ENCODE results near the gene CARNS1. TPM values are rescaled to one million over a fixed set of nuclear protein-coding genes. Genes with fewer than 3 reads are reported as not detected.

CARNS1 gene
- total and polyA plus RNA-seq, 2 of the 13 experiments (the other 11 are each of a cell fraction or from before 2014, with no cell fraction given): not detected

- intact Hi-C loops (cut with micrococcal nuclease; ENCODE audit: unreplicated experiment): no loop called here
- ChIA-PET POLR2A (interaction anchor here (1.5 to 2.2 kb wide), 2 partner anchors 14 to 62 kb away, joined by 6 to 8 read pairs; no protein-coding TSS in a partner anchor), CTCF (ENCODE audit: low intra/inter-chr PET ratio, low total read pairs) (no interaction called here)
- ATAC-seq (no peak), DNase-seq (ENCODE audit: low spot score) (no peak), FAIRE-seq (no peak)
- Histone ChIP-seq H3K9me3 (ENCODE audit: low read length) (no peaks in the 10 kb centered on the region), H3K27ac (ENCODE audit: extremely low read length, insufficient read depth, low read length) (no peak overlapping the region), H3K4me1 (ENCODE audit: insufficient read depth, low read length) (peaks cover 68% of the 10 kb centered on the region), H2AFZ (ENCODE audit: low read length) (no peak overlapping the region), H3K4me3 (replicated peaks in 1 of 3; ENCODE audit: insufficient read depth in 1 of 3, low read depth in 2 of 3, low read length in 3 of 3) (no peak overlapping the region), H4K20me1 (ENCODE audit: insufficient read depth, low read length) (no peaks in the 10 kb centered on the region), H3K36me3 (replicated peaks in 1 of 2; ENCODE audit: control insufficient read depth in 1 of 2, insufficient read depth in 2 of 2, low read length in 2 of 2) (no peaks in the 10 kb centered on the region), H3K4me2 (ENCODE audit: low read depth, low read length) (no peak overlapping the region), H3K79me2 (ENCODE audit: insufficient read depth, low read length) (no peaks in the 10 kb centered on the region), H3K9ac (ENCODE audit: insufficient read depth, low read depth, low read length) (no peak overlapping the region), H3K27me3 (ENCODE audit: control insufficient read depth in 1 of 2, insufficient read depth in 2 of 2, low read length in 2 of 2) (peaks cover 2 to 14% of the 10 kb centered on the region in 2 experiments; a peak in 3 of 5 replicates)
- in situ Hi-C loops (cut with HindIII; ENCODE audit: extremely low pct_ligation_motif_present, low pct_unique_long_range_greater_than_20kb): no loop called here
- no peak for TF ChIP-seq ELK4 (CRISPR knock-in tag; IDR thresholded peaks at IDR 0.05; ENCODE audit: borderline replicate concordance)
- TF ChIP-seq MYC (CRISPR knock-in tag; IDR thresholded peaks at IDR 0.05; ENCODE audit: borderline replicate concordance): peak; percentile 21; the same call in 1 of the 2 replicates
- no peak for TF ChIP-seq ZBTB2 (CRISPR knock-in tag; IDR thresholded peaks at IDR 0.05; ENCODE audit: low read depth)
- no peak for TF ChIP-seq ZNF17 (CRISPR knock-in tag; IDR thresholded peaks at IDR 0.05)
- TF ChIP-seq ZNF580 (CRISPR knock-in tag; IDR thresholded peaks at IDR 0.05; ENCODE audit: borderline replicate concordance, low read depth): no peak
- 0 out of 2 replicates have a peak, but pooled peaks have one; percentile 16 for TF ChIP-seq RXRA (CRISPR knock-in tag; IDR thresholded peaks at IDR 0.05)
- WGBS (ENCODE audit: low lambda C conversion rate): 52% methylated on average over 7 of the region's 18 CpGs
- BruUV-seq (replicated peaks): no TSS peak
These were observed 9.0 kb upstream of the CARNS1 start for GRCh38 chr11:67406420-67406968.
